ENCODE results near the gene PRDX5.

DNA sequence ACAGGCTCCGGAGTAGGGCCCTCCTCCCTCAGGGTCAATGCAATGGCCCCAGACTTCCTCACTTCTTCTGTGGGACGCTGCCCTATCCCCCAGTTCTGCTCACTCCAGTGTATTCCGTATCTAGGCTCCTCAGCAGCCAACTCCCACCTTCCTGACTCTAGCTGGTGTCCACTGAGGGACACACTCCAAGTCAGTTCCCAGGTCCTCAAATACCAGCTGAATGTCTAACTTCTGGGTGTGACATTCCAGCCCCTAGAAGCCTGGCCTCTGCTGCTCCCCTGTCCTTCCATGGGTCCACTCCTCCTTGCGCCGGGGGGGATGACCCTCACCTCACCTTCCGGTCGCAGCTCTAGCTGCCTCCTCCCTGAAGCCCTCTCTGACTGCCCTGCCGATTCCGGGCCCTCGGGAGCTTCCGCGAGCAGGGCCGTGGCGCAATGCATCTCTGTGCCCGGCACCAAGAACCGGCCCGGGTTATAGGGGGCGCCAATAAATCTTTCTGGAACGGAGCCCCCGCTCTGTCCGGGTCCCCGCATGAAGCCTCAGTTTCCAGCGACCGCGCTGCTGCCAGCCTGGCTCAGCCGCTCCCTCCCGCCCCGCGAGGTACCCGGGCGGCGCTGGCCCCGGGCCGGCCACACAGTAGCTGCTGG is 48.9 kb upstream of the PRDX5 start:
- TF ChIP-seq, protein P1, sequence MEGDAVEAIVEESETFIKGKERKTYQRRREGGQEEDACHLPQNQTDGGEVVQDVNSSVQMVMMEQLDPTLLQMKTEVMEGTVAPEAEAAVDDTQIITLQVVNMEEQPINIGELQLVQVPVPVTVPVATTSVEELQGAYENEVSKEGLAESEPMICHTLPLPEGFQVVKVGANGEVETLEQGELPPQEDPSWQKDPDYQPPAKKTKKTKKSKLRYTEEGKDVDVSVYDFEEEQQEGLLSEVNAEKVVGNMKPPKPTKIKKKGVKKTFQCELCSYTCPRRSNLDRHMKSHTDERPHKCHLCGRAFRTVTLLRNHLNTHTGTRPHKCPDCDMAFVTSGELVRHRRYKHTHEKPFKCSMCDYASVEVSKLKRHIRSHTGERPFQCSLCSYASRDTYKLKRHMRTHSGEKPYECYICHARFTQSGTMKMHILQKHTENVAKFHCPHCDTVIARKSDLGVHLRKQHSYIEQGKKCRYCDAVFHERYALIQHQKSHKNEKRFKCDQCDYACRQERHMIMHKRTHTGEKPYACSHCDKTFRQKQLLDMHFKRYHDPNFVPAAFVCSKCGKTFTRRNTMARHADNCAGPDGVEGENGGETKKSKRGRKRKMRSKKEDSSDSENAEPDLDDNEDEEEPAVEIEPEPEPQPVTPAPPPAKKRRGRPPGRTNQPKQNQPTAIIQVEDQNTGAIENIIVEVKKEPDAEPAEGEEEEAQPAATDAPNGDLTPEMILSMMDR (IDR thresholded peaks at IDR 0.05) = no peak
- TF ChIP-seq POLR2A (IDR thresholded peaks at IDR 0.05) = no peak
- TF ChIP-seq POLR2AphosphoS5 (IDR thresholded peaks at IDR 0.05; ENCODE audit: insufficient read depth in 1 of 2, low read depth in 1 of 2) = peak in 1 of 2 donors; percentile 2
